Neural progenitor cell (in vitro differentiated cells): Measurements from ENCODE around the gene CEP135. TPM values are rescaled to one million over a fixed set of nuclear protein-coding genes. Genes with fewer than 3 reads are reported as not detected.

Source experiments
- DNase-seq: peaks from one replicate; pipeline ENCODE4 v3.0.0-alpha.2; 2016; ENCODE audit warnings: low spot score
- H2AFZ ChIP-seq: fragments of 200-600 bp; sonication (generic); replicated peaks from 2 replicates; pipeline ENCODE4 v1.6.1; 2016; ENCODE audit warnings: antibody characterized with exemption
- H3F3A ChIP-seq: fragments of 200-600 bp; sonication (generic); 2 replicates; pipeline ENCODE4 v1.6.1; 2016; ENCODE audit warnings: antibody characterized with exemption, low read depth
- H3K27ac ChIP-seq: fragments of 200-600 bp; sonication (generic); 2 replicates; pipeline ENCODE4 v1.5.1; 2016; ENCODE audit warnings: mild to moderate bottlenecking
- H3K27me3 ChIP-seq: fragments of 200-600 bp; sonication (generic); 2 replicates; pipeline ENCODE4 v1.6.1; 2016; ENCODE audit warnings: mild to moderate bottlenecking, moderate library complexity
- H3K36me3 ChIP-seq: fragments of 200-600 bp; sonication (generic); 2 replicates; pipeline ENCODE4 v1.5.1; 2016
- H3K4me1 ChIP-seq: fragments of 200-600 bp; sonication (generic); 2 replicates; pipeline ENCODE4 v1.6.1; 2016; ENCODE audit warnings: mixed run types
- H3K4me2 ChIP-seq: fragments of 200-600 bp; sonication (generic); 2 replicates; pipeline ENCODE4 v1.6.1; 2016
- H3K4me3 ChIP-seq: fragments of 200-600 bp; sonication (generic); 2 replicates; pipeline ENCODE4 v1.5.1; 2016
- H3K79me2 ChIP-seq: fragments of 200-600 bp; sonication (generic); 2 replicates; pipeline ENCODE4 v1.6.1; 2016; ENCODE audit warnings: low read depth
- H3K9ac ChIP-seq: fragments of 200-600 bp; sonication (generic); 2 replicates; pipeline ENCODE4 v1.6.1; 2016
- H3K9me3 ChIP-seq: fragments of 200-600 bp; sonication (generic); 2 replicates; pipeline ENCODE4 v1.5.1; 2016; ENCODE audit warnings: low read depth
- H4K20me1 ChIP-seq: fragments of 200-600 bp; sonication (generic); 2 replicates; pipeline ENCODE4 v1.6.1; 2016; ENCODE audit warnings: low read depth
- H3K27ac Mint-ChIP-seq: 3 replicates; pipeline ENCODE4 v1.8.0; 2021; ENCODE audit warnings: mixed read lengths
- H3K27me3 Mint-ChIP-seq: 2 replicates; pipeline ENCODE4 v1.8.0; 2022; ENCODE audit warnings: low read depth, mild to moderate bottlenecking, inconsistent platforms, moderate library complexity, mixed read lengths; ENCODE audit not compliant: insufficient read depth
- H3K36me3 Mint-ChIP-seq: 3 replicates; pipeline ENCODE4 v1.8.0; 2021; ENCODE audit warnings: mixed read lengths
- H3K4me1 Mint-ChIP-seq: 3 replicates; pipeline ENCODE4 v1.8.0; 2021; ENCODE audit warnings: mixed read lengths
- H3K4me3 Mint-ChIP-seq: 3 replicates; pipeline ENCODE4 v1.8.0; 2021; ENCODE audit warnings: mild to moderate bottlenecking, moderate library complexity, mixed read lengths
- H3K9me3 Mint-ChIP-seq: 3 replicates; pipeline ENCODE4 v1.8.0; 2020; ENCODE audit warnings: mixed read lengths
- CTCF ChIP-seq: fragments of 200-600 bp; sonication (generic); IDR thresholded peaks from 2 replicates; pipeline ENCODE4 v1.5.1; 2017; ENCODE audit warnings: antibody characterized with exemption, mild to moderate bottlenecking
- EZH2 ChIP-seq: fragments of 200-600 bp; sonication (generic); IDR thresholded peaks from 2 replicates; pipeline ENCODE4 v1.6.1; 2017; ENCODE audit warnings: antibody characterized with exemption, mild to moderate bottlenecking, moderate library complexity
- EZH2phosphoT487 ChIP-seq: fragments of 200-600 bp; sonication (generic); IDR thresholded peaks from 2 replicates; pipeline ENCODE4 v1.6.1; 2017; ENCODE audit warnings: antibody characterized with exemption
- total RNA-seq: library from RNA; depleted of rRNA; stranded (reverse); fragments of >200 nt; gene quantifications from 2 replicates; pipeline ENCODE4 v1.2.3, GENCODE V29; 2015; ENCODE audit warnings: low replicate concordance

The CEP135 gene
- total RNA-seq, 1 donor from 2014 or later, result 40.4 TPM

GRCh38 chr4:56051029-56051709 is 102.4 kb downstream of the CEP135 start:
- H3K27me3 ChIP-seq, result no peaks in the 10 kb centered on the region
- peak overlapping the region; percentile 91 for H3K4me3 ChIP-seq
- H3K27me3 Mint-ChIP-seq, result no peaks in the 10 kb centered on the region
- peaks cover 34% of the 10 kb centered on the region for H3K4me1 ChIP-seq
- H2AFZ ChIP-seq, result no peak overlapping the region
- DNase-seq, result no peak
- H3K9me3 ChIP-seq, result no peaks in the 10 kb centered on the region
- H4K20me1 ChIP-seq, result peaks cover 47% of the 10 kb centered on the region
- H3K4me3 Mint-ChIP-seq, result peak overlapping the region; percentile 32
- H3K36me3 Mint-ChIP-seq, result no peaks in the 10 kb centered on the region
- H3F3A ChIP-seq, result peaks cover 35% of the 10 kb centered on the region
- H3K27ac Mint-ChIP-seq, result no peak overlapping the region
- H3K9ac ChIP-seq, result no peak overlapping the region
- H3K9me3 Mint-ChIP-seq, result no peaks in the 10 kb centered on the region
- no peaks in the 10 kb centered on the region for H3K36me3 ChIP-seq
- peaks cover 44% of the 10 kb centered on the region for H3K4me1 Mint-ChIP-seq
- H3K4me2 ChIP-seq, result peak overlapping the region; percentile 89
- H3K27ac ChIP-seq, result no peak overlapping the region
- peaks cover 70% of the 10 kb centered on the region for H3K79me2 ChIP-seq
- TF ChIP-seq EZH2, result no peak
- no peak for TF ChIP-seq CTCF
- no peak for TF ChIP-seq EZH2phosphoT487

DNA sequence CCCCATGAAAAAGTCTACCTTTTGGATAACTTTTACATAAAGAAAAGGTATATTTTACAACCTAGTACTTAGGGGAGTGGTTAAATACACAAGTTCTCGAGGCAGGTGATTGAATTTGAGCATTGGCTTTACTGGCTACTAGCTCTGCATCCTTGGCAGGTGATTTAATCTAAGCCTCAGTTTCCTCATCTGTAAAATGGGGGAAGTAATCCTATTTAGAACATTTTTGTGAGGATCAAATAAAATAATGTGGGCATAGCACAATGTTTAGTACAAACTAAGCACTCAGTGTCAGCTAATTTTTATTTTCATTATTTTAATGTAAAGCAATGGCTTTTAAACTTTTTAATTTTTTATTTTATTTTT is 102.9 kb downstream of the CEP135 start:
- Histone ChIP-seq H3K9me3 (no peaks in the 10 kb centered on the region), H3K36me3 (no peaks in the 10 kb centered on the region), H3K79me2 (peaks cover 75% of the 10 kb centered on the region), H3K9ac (no peak overlapping the region), H3K4me2 (peak overlapping the region; percentile 89), H4K20me1 (peaks cover 53% of the 10 kb centered on the region), H3K27ac (no peak overlapping the region), H2AFZ (no peak overlapping the region), H3F3A (peaks cover 35% of the 10 kb centered on the region), H3K27me3 (no peaks in the 10 kb centered on the region), H3K4me3 (no peak overlapping the region), H3K4me1 (peaks cover 34% of the 10 kb centered on the region)
- no peaks in the 10 kb centered on the region for H3K36me3 Mint-ChIP-seq
- no peak overlapping the region for H3K27ac Mint-ChIP-seq
- H3K9me3 Mint-ChIP-seq, result no peaks in the 10 kb centered on the region
- H3K27me3 Mint-ChIP-seq, result no peaks in the 10 kb centered on the region
- no peak for TF ChIP-seq EZH2
- H3K4me1 Mint-ChIP-seq, result peaks cover 46% of the 10 kb centered on the region
- no peak overlapping the region for H3K4me3 Mint-ChIP-seq
- DNase-seq, result no peak

DNA sequence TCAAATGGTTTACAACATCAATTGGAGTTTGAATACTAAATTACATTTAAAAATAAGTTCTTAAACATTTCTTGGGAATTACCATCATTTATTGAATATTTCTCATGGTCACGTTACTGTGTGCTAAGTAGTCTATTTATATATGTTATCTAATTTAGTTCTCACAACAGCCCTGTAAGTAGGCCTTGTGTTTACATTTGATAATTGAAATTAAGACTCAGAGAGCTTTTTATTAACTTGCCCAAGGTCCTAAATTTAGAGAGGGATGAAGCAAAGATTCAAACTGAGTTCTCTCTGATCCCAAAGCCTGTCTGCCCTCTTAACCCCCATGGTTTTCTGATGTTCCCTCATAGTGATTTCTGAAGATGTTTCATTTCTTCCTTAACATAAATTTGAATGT is 103.7 kb downstream of the CEP135 start:
- Mint-ChIP-seq H3K27ac (no peak overlapping the region), H3K36me3 (peaks cover 4% of the 10 kb centered on the region), H3K4me1 (peaks cover 49% of the 10 kb centered on the region), H3K27me3 (no peaks in the 10 kb centered on the region), H3K4me3 (no peak overlapping the region), H3K9me3 (no peaks in the 10 kb centered on the region)
- H3K27me3 ChIP-seq, result no peaks in the 10 kb centered on the region
- H2AFZ ChIP-seq, result no peak overlapping the region
- peak overlapping the region; percentile 7 for H3K4me3 ChIP-seq
- no peak overlapping the region for H3K27ac ChIP-seq
- peaks cover 34% of the 10 kb centered on the region for H3K4me1 ChIP-seq
- no peak for TF ChIP-seq EZH2
- no peak for TF ChIP-seq CTCF
- no peak for TF ChIP-seq EZH2phosphoT487
- H3K9me3 ChIP-seq, result no peaks in the 10 kb centered on the region
- no peaks in the 10 kb centered on the region for H3K36me3 ChIP-seq
- peaks cover 61% of the 10 kb centered on the region for H4K20me1 ChIP-seq
- peak overlapping the region; percentile 36 for H3K4me2 ChIP-seq
- H3F3A ChIP-seq, result peaks cover 35% of the 10 kb centered on the region
- DNase-seq, result no peak
- H3K9ac ChIP-seq, result no peak overlapping the region
- H3K79me2 ChIP-seq, result peaks cover 83% of the 10 kb centered on the region

- Histone ChIP-seq H3K4me3 (peak overlapping the region; percentile 7), H4K20me1 (peaks cover 62% of the 10 kb centered on the region), H3F3A (peaks cover 35% of the 10 kb centered on the region), H3K79me2 (peaks cover 86% of the 10 kb centered on the region), H3K9me3 (no peaks in the 10 kb centered on the region), H3K4me1 (peaks cover 34% of the 10 kb centered on the region), H3K4me2 (peak overlapping the region; percentile 36), H3K27ac (no peak overlapping the region), H3K9ac (no peak overlapping the region), H2AFZ (no peak overlapping the region), H3K27me3 (no peaks in the 10 kb centered on the region), H3K36me3 (no peaks in the 10 kb centered on the region)
- TF ChIP-seq EZH2phosphoT487 (no peak), CTCF (no peak), EZH2 (no peak)
- Mint-ChIP-seq H3K27ac (no peak overlapping the region), H3K4me3 (no peak overlapping the region), H3K27me3 (no peaks in the 10 kb centered on the region), H3K9me3 (no peaks in the 10 kb centered on the region), H3K4me1 (peaks cover 49% of the 10 kb centered on the region), H3K36me3 (peaks cover 4% of the 10 kb centered on the region)
- no peak for DNase-seq
Observed at GRCh38 chr4:56052966-56053365, 104.2 kb downstream of the CEP135 start.
